Epidermal melanocyte (primary cell): Measurements from ENCODE around the gene LIMK1.
A peak's percentile ranks its signal among the peaks of the same experiment; 100 is the strongest.

Experiments used
- DNase-seq: peaks from one replicate; pipeline ENCODE4 v3.0.0; 2011; ENCODE audit warnings: low spot score; ENCODE audit not compliant: insufficient read length

LIMK1 gene

DNA sequence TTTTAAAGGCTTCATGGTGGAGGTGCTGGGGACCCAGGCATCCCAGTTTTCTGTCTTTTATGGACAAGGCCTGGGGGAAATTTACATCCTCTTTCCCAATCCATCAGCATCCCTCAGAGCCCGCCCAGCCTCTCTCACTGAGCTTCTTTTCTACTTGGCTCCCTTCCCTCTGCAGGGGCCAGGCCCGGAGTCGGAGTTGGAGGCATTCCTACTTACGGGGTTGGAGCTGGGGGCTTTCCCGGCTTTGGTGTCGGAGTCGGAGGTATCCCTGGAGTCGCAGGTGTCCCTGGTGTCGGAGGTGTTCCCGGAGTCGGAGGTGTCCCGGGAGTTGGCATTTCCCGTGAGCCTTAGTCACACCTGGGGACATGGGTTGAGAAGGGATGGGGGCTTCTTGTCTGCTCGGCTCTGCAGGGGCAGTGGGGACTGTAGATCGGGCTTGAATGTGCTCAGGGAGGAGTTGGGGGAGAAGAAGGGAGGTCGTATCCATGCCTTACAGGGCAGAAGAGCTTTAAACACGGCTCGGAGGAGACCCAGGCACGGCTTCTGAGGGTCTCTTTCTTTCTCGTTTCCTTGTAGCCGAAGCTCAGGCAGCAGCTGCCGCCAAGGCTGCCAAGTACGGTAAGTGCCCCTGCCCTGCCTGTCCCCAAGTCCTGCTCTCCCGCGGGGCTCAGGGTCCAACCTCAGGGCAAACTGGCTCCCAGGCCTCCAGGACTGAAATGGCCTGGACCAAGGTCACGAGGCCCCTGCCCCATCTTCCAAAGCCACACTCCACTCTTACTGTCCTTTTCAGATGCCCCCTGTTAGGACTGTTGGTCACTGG lies 27.3 kb upstream of the LIMK1 start:
- peak; percentile 4 for DNase-seq

DNA sequence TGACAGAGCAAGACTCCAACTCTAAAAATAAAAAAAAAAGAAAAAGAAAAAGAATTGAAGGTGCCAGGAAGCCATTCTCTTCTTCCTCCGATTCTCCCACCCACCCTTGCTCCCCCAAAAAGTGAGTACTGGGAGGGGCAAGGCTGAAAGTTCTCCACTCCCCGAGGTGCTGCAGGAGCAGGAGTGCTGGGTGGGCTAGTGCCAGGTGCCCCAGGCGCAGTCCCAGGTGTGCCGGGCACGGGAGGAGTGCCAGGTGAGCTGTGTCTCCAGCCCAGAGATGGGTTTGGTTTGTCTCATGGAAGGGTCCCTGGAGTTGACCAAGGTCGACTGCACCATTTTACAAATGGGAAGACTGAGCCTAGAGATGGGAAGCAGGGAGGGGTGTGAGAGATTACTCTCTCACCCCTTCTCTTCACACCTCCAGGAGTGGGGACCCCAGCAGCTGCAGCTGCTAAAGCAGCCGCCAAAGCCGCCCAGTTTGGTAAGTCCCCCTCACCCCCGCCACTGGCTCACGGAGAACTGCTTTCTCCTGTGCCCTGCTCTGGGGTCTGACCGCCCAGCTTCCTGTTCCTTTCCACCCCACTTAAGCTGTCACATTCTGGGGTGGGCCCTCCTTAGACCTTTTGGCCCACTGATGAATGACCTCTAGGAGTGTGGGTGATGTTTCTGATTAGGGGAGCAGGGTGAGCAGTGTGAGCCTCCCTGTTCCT lies 26.2 kb upstream of the LIMK1 start:
- DNase-seq: peak; percentile 13

DNA sequence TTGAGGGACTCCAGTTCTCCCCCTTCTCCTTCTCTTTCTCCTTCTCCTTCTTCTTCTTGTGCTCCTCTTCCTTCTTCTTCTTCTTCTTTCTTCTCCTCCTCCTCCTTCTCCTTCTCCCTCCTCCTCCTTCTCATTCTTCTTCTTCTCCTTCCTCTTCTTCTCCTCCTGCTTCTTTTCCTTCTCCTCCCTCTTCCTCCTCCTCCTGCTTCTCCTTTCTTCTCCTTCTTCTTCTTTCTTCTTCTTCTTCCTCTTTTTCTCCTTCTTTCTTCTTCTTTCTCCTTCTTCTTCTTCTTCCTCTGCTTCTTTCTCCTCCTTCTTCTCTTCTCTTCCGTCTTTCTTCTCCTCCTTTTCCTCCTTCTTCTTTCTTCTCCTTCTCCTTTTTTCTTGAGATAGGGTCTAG lies 25.6 kb upstream of the LIMK1 start:
- DNase-seq: no peak

DNA sequence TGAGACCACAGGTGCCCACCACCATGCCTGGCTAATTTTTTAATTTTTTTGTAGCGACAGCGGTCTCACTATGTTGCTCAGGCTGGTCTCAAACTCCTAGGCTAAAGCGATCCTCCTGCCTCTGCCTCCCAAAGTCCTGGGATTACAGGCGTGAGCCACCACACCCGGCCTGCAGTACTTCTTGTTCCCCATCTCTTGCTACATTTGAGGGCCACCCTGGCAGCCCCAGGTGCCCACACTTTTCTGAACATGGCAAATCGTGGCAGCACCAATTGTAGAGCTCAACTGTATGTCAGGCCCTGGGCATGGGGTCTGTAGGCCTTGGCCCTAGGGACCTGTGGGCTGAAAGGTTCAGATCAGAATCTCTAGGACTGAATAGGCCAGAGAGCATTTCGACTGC lies 25.1 kb upstream of the LIMK1 start:
- DNase-seq: no peak

DNA sequence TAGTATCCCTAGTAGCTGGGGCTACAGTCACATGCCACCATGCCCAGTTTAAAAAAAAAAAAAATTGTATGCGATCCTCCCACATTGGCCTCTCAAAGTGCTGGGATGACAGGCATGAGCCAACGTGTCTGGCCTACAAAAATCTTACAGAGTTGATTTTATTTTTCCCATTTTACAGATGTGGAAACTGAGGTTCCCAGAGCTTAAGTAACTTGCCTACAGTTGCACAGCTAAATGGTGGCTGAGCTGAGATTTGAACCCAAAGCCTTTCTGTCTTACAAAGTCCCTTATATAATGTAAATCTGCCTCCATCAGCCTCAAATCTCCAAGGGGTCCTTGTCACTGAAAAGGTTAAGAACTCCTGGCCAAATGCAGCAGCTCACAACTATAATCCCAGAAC lies 24.6 kb upstream of the LIMK1 start:
- DNase-seq: no peak

DNA sequence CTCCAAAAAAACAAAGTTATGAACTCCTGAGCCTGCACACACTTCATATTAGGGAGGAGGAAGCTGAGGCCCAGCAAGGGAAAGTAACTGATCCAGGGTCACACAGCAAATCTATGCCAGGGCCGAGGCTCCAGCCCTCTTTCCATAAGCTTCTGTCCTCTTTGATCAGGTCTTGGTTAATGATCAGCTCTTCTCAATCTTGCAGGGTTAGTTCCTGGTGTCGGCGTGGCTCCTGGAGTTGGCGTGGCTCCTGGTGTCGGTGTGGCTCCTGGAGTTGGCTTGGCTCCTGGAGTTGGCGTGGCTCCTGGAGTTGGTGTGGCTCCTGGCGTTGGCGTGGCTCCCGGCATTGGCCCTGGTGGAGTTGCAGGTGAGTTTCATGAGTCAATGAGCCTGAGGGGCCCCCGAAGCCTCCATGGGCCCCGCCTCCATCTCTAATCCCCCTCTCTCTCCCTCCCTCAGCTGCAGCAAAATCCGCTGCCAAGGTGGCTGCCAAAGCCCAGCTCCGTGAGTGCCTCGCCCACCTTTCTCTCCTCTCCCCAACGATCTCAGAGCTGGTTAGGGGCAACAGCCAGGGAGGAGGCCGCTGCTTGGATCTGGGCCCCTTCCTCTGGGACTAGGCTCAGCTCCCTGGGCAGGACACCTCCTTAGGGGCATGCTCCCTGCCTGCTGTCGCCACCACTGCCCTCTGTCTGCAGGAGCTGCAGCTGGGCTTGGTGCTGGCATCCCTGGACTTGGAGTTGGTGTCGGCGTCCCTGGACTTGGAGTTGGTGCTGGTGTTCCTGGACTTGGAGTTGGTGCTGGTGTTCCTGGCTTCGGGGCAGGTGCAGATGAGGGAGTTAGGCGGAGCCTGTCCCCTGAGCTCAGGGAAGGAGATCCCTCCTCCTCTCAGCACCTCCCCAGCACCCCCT lies 23.7 kb upstream of the LIMK1 start:
- peak; percentile 0 for DNase-seq

DNA sequence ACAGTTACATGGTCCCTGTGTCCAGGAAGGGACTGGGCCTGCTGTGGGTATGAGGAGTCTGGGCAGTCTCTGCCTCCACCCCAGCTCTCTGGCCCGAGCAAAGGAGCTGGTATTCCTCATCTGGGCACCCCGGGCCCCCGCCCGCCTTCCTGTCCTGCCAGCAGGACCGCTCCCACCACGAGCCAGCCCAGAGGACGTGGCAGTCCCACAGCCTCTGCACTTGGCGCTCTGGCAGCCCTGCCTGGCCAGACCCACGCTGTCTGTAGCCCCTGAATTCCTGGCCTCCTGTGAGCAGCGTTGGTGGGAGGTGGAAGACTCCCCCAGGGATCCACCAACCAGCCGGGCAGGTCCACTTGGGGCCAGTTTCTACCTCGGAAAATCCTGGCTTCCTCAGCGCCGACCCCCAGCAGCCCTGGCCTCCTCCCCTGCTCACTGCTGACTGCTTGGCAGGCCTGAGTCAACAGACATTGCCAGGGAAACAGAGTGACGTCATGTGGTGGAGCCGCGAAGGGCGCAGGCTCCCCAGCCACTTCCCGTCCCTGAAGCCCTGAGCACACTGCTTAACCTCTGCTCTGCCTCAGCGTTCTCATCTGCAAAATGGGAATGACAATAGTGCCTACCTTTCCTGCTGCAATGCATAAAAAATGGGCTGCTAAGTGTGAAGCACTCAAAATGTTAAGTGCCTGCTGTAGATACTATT lies 21.6 kb upstream of the LIMK1 start:
- DNase-seq: peak; percentile 73

DNA sequence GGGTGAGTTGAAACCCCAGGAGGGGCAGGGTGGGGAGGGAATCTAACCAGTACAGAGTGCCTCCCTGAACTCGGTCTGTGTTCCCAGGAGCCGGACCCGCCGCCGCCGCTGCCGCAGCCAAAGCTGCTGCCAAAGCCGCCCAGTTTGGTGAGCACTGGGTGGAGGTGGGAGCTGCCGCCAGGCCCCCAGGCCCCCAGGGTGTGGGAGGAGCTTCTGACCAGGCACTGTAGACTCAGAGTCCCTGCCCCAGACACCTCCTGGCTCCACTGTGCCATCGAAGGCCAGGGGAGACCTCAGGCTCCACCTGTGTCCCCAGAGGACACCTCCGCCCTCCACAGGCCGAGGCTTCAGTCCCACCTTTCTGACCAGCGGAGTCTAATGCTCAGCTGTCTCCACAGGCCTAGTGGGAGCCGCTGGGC lies 20.4 kb upstream of the LIMK1 start:
- DNase-seq: no peak

DNA sequence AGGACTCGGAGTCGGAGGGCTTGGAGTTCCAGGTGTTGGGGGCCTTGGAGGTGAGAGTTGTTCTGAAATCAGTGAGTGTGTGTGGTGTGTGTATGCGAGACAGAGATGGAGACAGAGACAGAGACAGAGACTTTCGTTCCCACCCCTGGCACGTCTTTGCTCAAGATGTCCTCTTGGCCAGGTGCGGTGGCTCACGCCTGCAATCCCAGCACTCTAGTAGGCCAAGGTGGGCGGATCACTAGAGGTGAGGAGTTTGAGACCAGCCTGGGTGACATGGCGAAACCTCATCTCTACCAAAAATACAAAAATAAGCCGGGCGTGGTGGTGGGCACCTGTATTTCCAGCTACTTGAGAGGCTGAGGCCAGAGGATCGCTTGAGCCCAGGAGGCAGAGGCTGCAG lies 20.0 kb upstream of the LIMK1 start:
- DNase-seq: no peak

DNA sequence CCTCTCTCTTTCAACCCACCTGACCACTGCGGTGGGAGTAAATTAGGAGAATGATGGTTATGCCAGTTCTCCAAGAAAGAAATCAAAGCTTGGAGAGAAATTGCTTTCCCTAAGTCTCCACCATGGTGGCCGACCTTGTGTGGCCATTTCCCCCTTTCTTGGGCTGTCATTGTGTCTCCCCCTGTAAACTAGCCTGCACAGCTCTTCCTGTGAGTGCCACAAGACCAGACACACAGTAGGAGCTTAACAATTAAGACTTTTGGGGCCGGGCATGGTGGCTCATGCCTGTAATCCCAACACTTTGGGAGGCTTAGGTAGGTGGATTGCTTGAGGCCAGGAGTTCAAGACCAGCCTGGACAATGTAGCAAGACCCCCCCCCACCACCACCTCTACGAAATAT lies 18.9 kb upstream of the LIMK1 start:
- DNase-seq: peak; percentile 8

DNA sequence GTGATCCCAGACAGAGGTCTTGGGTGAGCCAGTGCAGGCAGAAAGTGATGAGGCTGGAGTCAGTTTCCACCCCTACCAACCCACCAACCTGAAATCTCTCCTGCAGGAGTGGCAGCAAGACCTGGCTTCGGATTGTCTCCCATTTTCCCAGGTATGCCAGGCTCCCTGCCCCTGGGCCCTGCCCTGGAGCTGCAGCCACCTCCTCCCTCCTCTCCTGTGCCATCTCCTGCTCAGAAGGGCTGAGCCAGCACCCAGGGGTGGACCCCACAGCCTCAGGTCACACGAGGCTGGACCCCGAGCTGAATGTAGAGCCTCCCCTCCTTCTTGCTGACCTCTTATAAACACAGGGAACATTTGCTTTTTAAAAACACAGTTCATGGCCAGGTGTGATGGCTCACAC lies 17.0 kb upstream of the LIMK1 start:
- DNase-seq: no peak

DNA sequence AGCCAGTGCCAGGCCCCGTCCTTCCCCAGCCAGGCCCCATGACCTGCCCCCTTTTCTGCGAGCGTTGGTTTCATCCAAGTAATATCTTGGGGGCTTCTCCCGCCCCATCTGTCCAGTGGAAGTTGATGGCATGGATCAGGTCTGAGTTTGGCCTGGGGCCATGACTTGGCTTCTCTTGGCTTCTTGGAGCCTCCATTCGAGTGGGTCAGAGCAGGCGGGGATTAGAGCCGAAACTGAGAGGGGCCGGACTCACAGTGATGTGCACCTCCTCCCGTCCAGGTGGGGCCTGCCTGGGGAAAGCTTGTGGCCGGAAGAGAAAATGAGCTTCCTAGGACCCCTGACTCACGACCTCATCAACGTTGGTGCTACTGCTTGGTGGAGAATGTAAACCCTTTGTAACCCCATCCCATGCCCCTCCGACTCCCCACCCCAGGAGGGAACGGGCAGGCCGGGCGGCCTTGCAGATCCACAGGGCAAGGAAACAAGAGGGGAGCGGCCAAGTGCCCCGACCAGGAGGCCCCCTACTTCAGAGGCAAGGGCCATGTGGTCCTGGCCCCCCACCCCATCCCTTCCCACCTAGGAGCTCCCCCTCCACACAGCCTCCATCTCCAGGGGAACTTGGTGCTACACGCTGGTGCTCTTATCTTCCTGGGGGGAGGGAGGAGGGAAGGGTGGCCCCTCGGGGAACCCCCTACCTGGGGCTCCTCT lies 15.1 kb upstream of the LIMK1 start:
- peak; percentile 10 for DNase-seq

DNA sequence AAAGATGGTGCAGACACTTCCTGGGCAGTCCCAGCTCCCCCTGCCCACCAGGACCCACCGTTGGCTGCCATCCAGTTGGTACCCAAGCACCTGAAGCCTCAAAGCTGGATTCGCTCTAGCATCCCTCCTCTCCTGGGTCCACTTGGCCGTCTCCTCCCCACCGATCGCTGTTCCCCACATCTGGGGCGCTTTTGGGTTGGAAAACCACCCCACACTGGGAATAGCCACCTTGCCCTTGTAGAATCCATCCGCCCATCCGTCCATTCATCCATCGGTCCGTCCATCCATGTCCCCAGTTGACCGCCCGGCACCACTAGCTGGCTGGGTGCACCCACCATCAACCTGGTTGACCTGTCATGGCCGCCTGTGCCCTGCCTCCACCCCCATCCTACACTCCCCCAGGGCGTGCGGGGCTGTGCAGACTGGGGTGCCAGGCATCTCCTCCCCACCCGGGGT lies 14.5 kb upstream of the LIMK1 start:
- no peak for DNase-seq

DNA sequence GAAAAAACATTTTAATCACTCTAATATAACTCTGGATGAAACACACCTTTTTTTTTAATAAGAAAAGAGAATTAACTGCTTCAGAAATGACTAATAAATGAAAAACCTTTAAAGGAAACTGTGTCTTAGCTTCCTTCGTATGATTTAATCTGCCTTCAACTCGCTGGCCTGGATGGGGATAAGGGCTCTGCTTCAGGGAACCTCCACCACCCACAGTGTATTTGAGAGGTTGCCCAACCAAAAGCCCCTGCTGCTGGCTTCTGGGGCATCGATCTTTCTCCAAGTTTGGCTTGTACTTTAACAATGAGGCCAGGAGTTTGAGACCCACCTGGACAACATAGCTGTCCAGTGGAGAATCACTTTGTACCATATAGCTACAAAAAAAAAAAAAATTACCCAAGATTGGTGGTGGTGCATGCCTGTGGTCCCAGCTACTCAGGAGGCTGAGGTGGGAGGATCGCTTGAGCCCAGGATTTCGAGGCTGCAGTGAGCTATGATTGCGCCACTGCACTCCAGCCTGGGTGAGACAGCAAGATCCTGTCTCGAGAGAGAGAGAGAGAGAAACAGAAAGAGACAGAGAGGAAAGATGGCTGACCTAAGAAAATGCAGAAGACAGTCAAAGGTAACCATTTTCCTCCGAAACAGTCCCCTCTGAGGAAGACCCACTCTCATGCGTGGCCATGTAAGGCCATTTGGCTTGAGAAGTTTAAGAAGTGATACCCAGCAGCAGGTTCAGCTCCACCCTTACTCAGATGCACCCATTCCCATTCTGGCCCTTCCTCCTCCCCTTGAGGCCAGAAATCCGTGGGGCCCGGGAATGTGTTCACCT lies 13.6 kb upstream of the LIMK1 start:
- DNase-seq: peak; percentile 14

DNA sequence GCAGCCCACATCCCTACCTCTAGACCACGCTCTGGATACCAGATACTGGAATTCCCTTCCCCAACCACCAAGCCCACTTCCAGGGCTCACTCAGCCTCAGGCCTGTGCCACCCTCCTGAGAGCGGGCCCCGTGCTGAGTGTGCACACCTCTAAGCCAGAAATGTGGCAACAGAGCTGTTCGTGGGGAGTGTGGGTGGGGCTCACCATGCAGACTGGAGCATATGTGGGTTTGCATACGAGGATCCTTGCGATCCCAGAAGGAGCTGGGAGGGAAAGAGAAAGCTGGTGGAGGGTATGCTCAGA lies 13.0 kb upstream of the LIMK1 start:
- DNase-seq: peak; percentile 7

DNA sequence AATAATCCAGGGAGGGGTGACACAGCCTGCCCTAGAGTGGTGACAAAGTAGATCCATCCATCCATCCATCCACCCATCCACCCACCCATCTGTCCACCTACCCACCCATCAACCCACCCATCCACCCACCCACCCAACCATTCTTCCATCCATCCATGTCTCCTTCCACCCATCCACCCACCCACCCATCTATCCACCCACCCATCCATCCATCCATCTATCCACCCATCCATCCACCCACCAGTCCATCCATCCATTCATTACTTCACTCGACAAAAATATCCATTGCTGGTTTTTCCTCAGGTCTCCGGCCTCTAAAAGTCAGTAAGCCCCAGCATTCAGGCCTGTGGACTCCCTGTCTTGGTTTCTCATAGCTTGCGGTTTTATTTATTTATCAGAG lies 12.5 kb upstream of the LIMK1 start:
- DNase-seq: no peak

DNA sequence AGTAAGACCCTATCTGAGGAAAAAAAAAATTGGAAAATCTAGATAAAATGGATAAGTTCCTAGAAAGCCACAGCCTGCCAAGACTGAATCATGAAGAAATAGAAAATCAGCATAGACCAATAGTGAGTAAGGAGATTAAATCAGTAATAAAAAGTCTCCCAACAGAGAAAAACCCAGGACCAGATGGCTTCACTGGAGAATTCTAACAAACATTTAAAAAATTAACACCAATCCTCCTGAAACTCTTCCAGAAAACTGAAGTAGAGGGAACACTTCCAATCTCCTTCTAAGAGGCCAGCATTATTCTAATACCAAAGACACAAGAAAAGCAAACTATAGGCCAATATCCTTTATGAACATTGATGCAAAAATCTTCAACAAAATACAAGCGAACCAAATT lies 8.8 kb upstream of the LIMK1 start:
- DNase-seq: no peak

DNA sequence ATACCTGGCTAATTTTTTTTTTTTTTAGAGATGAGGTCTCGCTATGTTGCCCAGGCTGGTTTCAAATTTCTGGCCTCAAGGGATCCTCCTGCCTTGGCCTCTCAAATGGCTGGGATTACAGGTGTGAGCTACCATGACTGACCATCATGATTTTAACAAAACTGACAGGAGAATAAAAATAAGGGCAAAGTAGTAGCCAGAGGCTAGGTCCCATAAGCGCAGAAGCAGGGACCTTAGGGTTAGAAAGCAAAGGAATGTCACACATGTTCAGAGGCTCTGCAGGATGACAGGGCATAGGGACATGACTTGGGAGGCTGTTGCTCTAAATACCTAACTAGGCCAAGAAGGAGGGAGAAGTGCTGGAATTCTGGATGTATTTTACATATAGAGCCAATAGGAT lies 5.1 kb upstream of the LIMK1 start:
- no peak for DNase-seq

DNA sequence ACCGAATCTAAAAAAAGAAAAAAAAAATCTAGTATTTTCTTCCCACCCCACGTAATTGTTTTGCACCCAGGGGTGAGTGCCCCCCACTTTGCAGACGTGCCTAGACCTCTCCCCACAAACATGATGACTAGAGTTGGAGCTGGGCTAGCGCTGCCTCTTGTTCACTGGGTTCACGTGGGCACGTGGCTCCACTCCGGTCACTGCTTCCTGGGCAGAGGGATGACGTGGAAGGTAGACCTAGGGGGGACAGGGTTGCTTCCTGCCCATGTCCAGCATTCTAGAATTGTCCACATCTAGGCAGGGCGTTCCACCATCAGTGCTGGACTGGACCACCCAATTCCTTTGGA lies 861 bp upstream of the LIMK1 start:
- DNase-seq: no peak
